ENCODE results near the gene GFOD2. TPM values are rescaled to one million over a fixed set of nuclear protein-coding genes. Genes with fewer than 3 reads are reported as not detected.

GFOD2 gene
- total RNA-seq, 2 experiments from 2014 or later = 12.5 to 14.2 TPM

- ATAC-seq (ENCODE audit: low read depth) (no peak), DNase-seq (no peak)
- H3K27ac Mint-ChIP-seq = no peak overlapping the region
- H3K27me3 Mint-ChIP-seq = no peaks in the 10 kb centered on the region
- H3K4me3 Mint-ChIP-seq = no peak overlapping the region
- H3K9me3 Mint-ChIP-seq = no peaks in the 10 kb centered on the region
- H3K36me3 Mint-ChIP-seq = no peaks in the 10 kb centered on the region
- POLR2A ChIA-PET = interaction anchor here (0.5 kb wide), 2 partner anchors 85 to 116 kb away, joined by 3 to 5 read pairs; no protein-coding TSS in a partner anchor
- peaks cover 9% of the 10 kb centered on the region for H3K4me1 Mint-ChIP-seq
These were observed 49.5 kb downstream of the GFOD2 start for GRCh38 chr16:67669499-67670101.

GRCh38 chr16:67668495-67669157 is 50.5 kb downstream of the GFOD2 start:
- Mint-ChIP-seq H3K27me3 (no peaks in the 10 kb centered on the region), H3K27ac (peak overlapping the region; percentile 70), H3K4me3 (no peak overlapping the region), H3K4me1 (peaks cover 9% of the 10 kb centered on the region), H3K36me3 (no peaks in the 10 kb centered on the region), H3K9me3 (no peaks in the 10 kb centered on the region)
- POLR2A ChIA-PET = interaction anchor here (0.5 to 3.4 kb wide), 5 partner anchors 9 to 178 kb away, joined by 4 to 16 read pairs (median 14); partner anchors contain the start of genes ACD and CARMIL2
- ATAC-seq (ENCODE audit: low read depth) (no peak), DNase-seq (peak; percentile 53)

GRCh38 chr16:67667817-67668494 is 51.2 kb downstream of the GFOD2 start:
- Mint-ChIP-seq H3K36me3 (no peaks in the 10 kb centered on the region), H3K4me3 (peak overlapping the region; percentile 93), H3K27me3 (no peaks in the 10 kb centered on the region), H3K4me1 (peaks cover 9% of the 10 kb centered on the region), H3K27ac (no peak overlapping the region), H3K9me3 (no peaks in the 10 kb centered on the region)
- POLR2A ChIA-PET = interaction anchor here (1.8 to 3.4 kb wide), 6 partner anchors 8 to 187 kb away, joined by 4 to 20 read pairs (median 14); partner anchors contain the start of genes ACD, ATP6V0D1, CARMIL2 and CTCF
- DNase-seq = peak; percentile 81
- peak; percentile 91 for ATAC-seq (ENCODE audit: low read depth)

GRCh38 chr16:67667453-67667816 is 51.7 kb downstream of the GFOD2 start:
- POLR2A ChIA-PET = interaction anchor here (1.8 to 3.4 kb wide), 6 partner anchors 8 to 187 kb away, joined by 4 to 20 read pairs (median 14); partner anchors contain the start of genes ACD, ATP6V0D1, CARMIL2 and CTCF

GRCh38 chr16:67666559-67667452 is 52.3 kb downstream of the GFOD2 start, which contains the start of the genes C16orf86 and ENKD1:
C16orf86 (plus strand) TSS chr16:67666814; CDS start chr16:67666971, 157 bp downstream.
ENKD1 (minus strand) TSS chr16:67666750; CDS start chr16:67666442, 308 bp downstream.
- DNase-seq (peak; percentile 85), ATAC-seq (ENCODE audit: low read depth) (peak; percentile 51)
- Mint-ChIP-seq H3K27me3 (no peaks in the 10 kb centered on the region), H3K4me3 (peak within 1 kb of the TSS; percentile 93), H3K9me3 (no peaks in the 10 kb centered on the region), H3K27ac (peak within 1 kb of the TSS; percentile 82), H3K36me3 (no peaks in the 10 kb centered on the region), H3K4me1 (peaks cover 6% of the 10 kb centered on the region)
- POLR2A ChIA-PET = interaction anchor here (0.5 to 3.4 kb wide), 8 partner anchors 7 to 204 kb away, joined by 3 to 20 read pairs (median 13); partner anchors contain the start of genes ACD, ATP6V0D1, CARMIL2 and CTCF

More at GRCh38 chr16:67667453-67667816, 51.7 kb downstream of the GFOD2 start:
- ATAC-seq (ENCODE audit: low read depth) (no peak), DNase-seq (no peak)
- Mint-ChIP-seq H3K4me1 (peaks cover 6% of the 10 kb centered on the region), H3K4me3 (peak overlapping the region; percentile 93), H3K9me3 (no peaks in the 10 kb centered on the region), H3K27ac (peak overlapping the region; percentile 82), H3K27me3 (no peaks in the 10 kb centered on the region), H3K36me3 (no peaks in the 10 kb centered on the region)

GRCh38 chr16:67666032-67666551 is 53.0 kb downstream of the GFOD2 start:
- ATAC-seq (ENCODE audit: low read depth) = peak; percentile 2
- peak overlapping the region; percentile 70 for H3K4me3 Mint-ChIP-seq
- no peak overlapping the region for H3K27ac Mint-ChIP-seq
- no peaks in the 10 kb centered on the region for H3K27me3 Mint-ChIP-seq
- H3K36me3 Mint-ChIP-seq = no peaks in the 10 kb centered on the region
- POLR2A ChIA-PET = interaction anchor here (0.5 to 3.4 kb wide), 8 partner anchors 21 to 205 kb away, joined by 3 to 20 read pairs (median 13); partner anchors contain the start of genes ATP6V0D1, CARMIL2, CTCF and GFOD2
- no peaks in the 10 kb centered on the region for H3K9me3 Mint-ChIP-seq
- H3K4me1 Mint-ChIP-seq = peaks cover 10% of the 10 kb centered on the region
- no peak for DNase-seq

- H3K4me1 Mint-ChIP-seq = peaks cover 11% of the 10 kb centered on the region
- DNase-seq (no peak), ATAC-seq (ENCODE audit: low read depth) (no peak)
- peak overlapping the region; percentile 70 for H3K4me3 Mint-ChIP-seq
- POLR2A ChIA-PET = interaction anchor here (0.6 to 3.4 kb wide), 5 partner anchors 21 to 185 kb away, joined by 3 to 20 read pairs (median 12); partner anchors contain the start of genes ATP6V0D1, CARMIL2, CTCF and GFOD2
- H3K27me3 Mint-ChIP-seq = no peaks in the 10 kb centered on the region
- no peaks in the 10 kb centered on the region for H3K36me3 Mint-ChIP-seq
- H3K9me3 Mint-ChIP-seq = no peaks in the 10 kb centered on the region
- H3K27ac Mint-ChIP-seq = no peak overlapping the region
These were observed 53.5 kb downstream of the GFOD2 start for GRCh38 chr16:67665598-67665997.

- no peak overlapping the region for H3K27ac Mint-ChIP-seq
- H3K4me3 Mint-ChIP-seq = no peak overlapping the region
- ATAC-seq (ENCODE audit: low read depth) (no peak), DNase-seq (no peak)
- POLR2A ChIA-PET = interaction anchor here (0.6 to 3.2 kb wide), 3 partner anchors 27 to 103 kb away, joined by 3 to 20 read pairs (median 4); partner anchors contain the start of genes CTCF and GFOD2
- H3K36me3 Mint-ChIP-seq = no peaks in the 10 kb centered on the region
- H3K4me1 Mint-ChIP-seq = peaks cover 11% of the 10 kb centered on the region
- H3K9me3 Mint-ChIP-seq = no peaks in the 10 kb centered on the region
- H3K27me3 Mint-ChIP-seq = no peaks in the 10 kb centered on the region
These were observed 54.2 kb downstream of the GFOD2 start for GRCh38 chr16:67664871-67665270.

- Mint-ChIP-seq H3K27me3 (no peaks in the 10 kb centered on the region), H3K9me3 (no peaks in the 10 kb centered on the region), H3K27ac (peak overlapping the region; percentile 64), H3K4me3 (peak overlapping the region; percentile 11), H3K4me1 (peaks cover 12% of the 10 kb centered on the region), H3K36me3 (no peaks in the 10 kb centered on the region)
- POLR2A ChIA-PET = interaction anchor here (0.6 to 1.4 kb wide), 6 partner anchors 17 to 127 kb away, joined by 3 to 7 read pairs (median 3); partner anchors contain the start of genes CARMIL2, CTCF and GFOD2
- DNase-seq (no peak), ATAC-seq (ENCODE audit: low read depth) (no peak)
These were observed 54.9 kb downstream of the GFOD2 start for GRCh38 chr16:67664258-67664657.

GRCh38 chr16:67663877-67664222 is 55.3 kb downstream of the GFOD2 start:
- ATAC-seq (ENCODE audit: low read depth) (no peak), DNase-seq (no peak)
- no peaks in the 10 kb centered on the region for H3K36me3 Mint-ChIP-seq
- H3K4me3 Mint-ChIP-seq = no peak overlapping the region
- no peaks in the 10 kb centered on the region for H3K9me3 Mint-ChIP-seq
- no peak overlapping the region for H3K27ac Mint-ChIP-seq
- peaks cover 16% of the 10 kb centered on the region for H3K4me1 Mint-ChIP-seq
- POLR2A ChIA-PET = interaction anchor here (0.9 to 1.4 kb wide), 6 partner anchors 17 to 126 kb away, joined by 3 to 7 read pairs (median 3); partner anchors contain the start of genes CARMIL2, CTCF and GFOD2
- no peaks in the 10 kb centered on the region for H3K27me3 Mint-ChIP-seq

GRCh38 chr16:67663151-67663876 is 55.8 kb downstream of the GFOD2 start:
- H3K9me3 Mint-ChIP-seq = no peaks in the 10 kb centered on the region
- peaks cover 19% of the 10 kb centered on the region for H3K4me1 Mint-ChIP-seq
- H3K27me3 Mint-ChIP-seq = no peaks in the 10 kb centered on the region
- no peak for DNase-seq
- no peak for ATAC-seq (ENCODE audit: low read depth)
- no peak overlapping the region for H3K4me3 Mint-ChIP-seq
- H3K36me3 Mint-ChIP-seq = no peaks in the 10 kb centered on the region
- POLR2A ChIA-PET = interaction anchor here (0.9 to 1.4 kb wide), 5 partner anchors 16 to 126 kb away, joined by 3 to 7 read pairs (median 3); partner anchors contain the start of genes CARMIL2 and CTCF
- no peak overlapping the region for H3K27ac Mint-ChIP-seq

All from activated naive CD8-positive, alpha-beta T cell treated with anti-CD3 and anti-CD28 coated beads, Interleukin-2, amount 10 ng/mL, durations not matched to agents 7 days and 5 days (primary cell).